HL-60 (cell line): Measurements from ENCODE around the gene ADAMTS2.

Source experiments
- POLR2AphosphoS5 ChIP-seq: IDR thresholded peaks from 2 replicates; pipeline ENCODE4 v1.6.1; 2012; ENCODE audit warnings: low read depth
- TF ChIP-seq, protein P1 (sequence below): IDR thresholded peaks from one replicate; pipeline ENCODE4 v1.5.1; 2011; ENCODE audit warnings: low read length, control low read depth, inconsistent platforms; ENCODE audit not compliant: insufficient read depth

DNA sequence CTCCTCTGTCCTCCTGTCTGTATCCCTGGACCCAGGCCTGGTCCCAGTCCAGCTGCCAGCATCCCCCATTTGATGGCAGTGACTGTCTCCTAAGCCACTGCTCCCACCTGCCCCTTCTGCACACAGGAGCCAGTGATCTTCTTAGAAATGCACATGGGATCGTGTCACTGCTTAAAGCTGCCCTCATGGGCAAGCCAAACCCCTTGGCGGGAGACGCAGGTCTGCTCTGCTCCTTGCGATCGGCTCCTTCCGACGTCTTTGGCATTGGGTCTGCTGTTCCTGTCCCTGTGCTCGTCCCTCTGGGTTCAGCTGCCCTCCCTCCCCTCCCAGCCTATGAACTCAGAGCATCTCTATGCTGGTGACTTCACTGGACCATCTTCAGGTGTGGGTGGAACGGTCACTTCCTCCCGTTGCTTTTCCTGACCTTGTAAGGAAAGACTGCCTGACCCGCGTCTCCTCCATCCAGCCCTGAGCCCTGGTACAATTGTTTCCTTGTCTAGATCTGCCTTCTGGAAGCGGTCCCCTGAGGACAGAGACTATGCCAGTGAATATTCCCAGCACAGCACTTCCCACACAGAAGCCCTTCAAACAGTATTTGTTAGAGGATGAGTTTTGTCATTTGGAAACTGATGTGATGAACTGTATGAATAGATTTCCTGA, 168.6 kb downstream of the ADAMTS2 start:
- TF ChIP-seq, protein P1, sequence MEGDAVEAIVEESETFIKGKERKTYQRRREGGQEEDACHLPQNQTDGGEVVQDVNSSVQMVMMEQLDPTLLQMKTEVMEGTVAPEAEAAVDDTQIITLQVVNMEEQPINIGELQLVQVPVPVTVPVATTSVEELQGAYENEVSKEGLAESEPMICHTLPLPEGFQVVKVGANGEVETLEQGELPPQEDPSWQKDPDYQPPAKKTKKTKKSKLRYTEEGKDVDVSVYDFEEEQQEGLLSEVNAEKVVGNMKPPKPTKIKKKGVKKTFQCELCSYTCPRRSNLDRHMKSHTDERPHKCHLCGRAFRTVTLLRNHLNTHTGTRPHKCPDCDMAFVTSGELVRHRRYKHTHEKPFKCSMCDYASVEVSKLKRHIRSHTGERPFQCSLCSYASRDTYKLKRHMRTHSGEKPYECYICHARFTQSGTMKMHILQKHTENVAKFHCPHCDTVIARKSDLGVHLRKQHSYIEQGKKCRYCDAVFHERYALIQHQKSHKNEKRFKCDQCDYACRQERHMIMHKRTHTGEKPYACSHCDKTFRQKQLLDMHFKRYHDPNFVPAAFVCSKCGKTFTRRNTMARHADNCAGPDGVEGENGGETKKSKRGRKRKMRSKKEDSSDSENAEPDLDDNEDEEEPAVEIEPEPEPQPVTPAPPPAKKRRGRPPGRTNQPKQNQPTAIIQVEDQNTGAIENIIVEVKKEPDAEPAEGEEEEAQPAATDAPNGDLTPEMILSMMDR, result no peak
- no peak for TF ChIP-seq POLR2AphosphoS5
